K562 (cell line): Measurements from ENCODE around the gene THOC1. TPM values are rescaled to one million over a fixed set of nuclear protein-coding genes. Genes with fewer than 3 reads are reported as not detected.

Experiments
- BRF1 ChIP-seq: IDR thresholded peaks from 3 replicates; pipeline ENCODE4 v1.6.1; 2011; ENCODE audit warnings: borderline replicate concordance, mild to moderate bottlenecking; ENCODE audit not compliant: insufficient read length; ENCODE audit errors: extremely low read depth
- ELF1 ChIP-seq: fragments of 200-800 bp; sonication (Bioruptor generic); IDR thresholded peaks from 2 replicates; pipeline ENCODE4 v1.6.1; 2016; ENCODE audit warnings: missing genetic modification characterization, missing compliant biosample characterization
- ELK1 ChIP-seq: sonication (generic); formaldehyde crosslinking; IDR thresholded peaks from 2 replicates; pipeline ENCODE4 v1.8.1; 2022; ENCODE audit warnings: missing genetic modification reagents
- HOMEZ ChIP-seq: fragments of 250-450 bp; sonication (Bioruptor Pico); IDR thresholded peaks from 2 replicates; pipeline ENCODE4 v1.4.0; 2020; ENCODE audit warnings: mild to moderate bottlenecking, moderate library complexity
- TEAD1 ChIP-seq, 2 experiments: fragments of 450-650 bp in 1 of 2; sonication (generic) in 1 of 2; formaldehyde crosslinking; IDR thresholded peaks; 2 replicates each; pipeline versions ENCODE4 v1.4.0 to v1.8.0; 2020 to 2022; ENCODE audit warnings: mild to moderate bottlenecking in 2 of 2, missing genetic modification reagents in 1 of 2
- ZFP91 ChIP-seq: sonication (generic); formaldehyde crosslinking; IDR thresholded peaks from 2 replicates; pipeline ENCODE4 v1.8.0; 2022; ENCODE audit warnings: mild to moderate bottlenecking, missing genetic modification reagents
- ZHX1 ChIP-seq: fragments of 150-350 bp; conservative IDR thresholded peaks from 2 replicates; pipeline ENCODE4 v1.6.1; 2014; ENCODE audit warnings: low read length
- ZNF561 ChIP-seq: fragments of 450-650 bp; formaldehyde crosslinking; conservative IDR thresholded peaks from 2 replicates; pipeline ENCODE4 v1.4.0; 2020; ENCODE audit warnings: mild to moderate bottlenecking, moderate library complexity
- polyA plus RNA-seq, 8 experiments: library from polyadenylated mRNA; depleted of rRNA in 4 of 8; stranded (reverse) in 5 of 8; unstranded in 3 of 8; fragments of >200 nt; fragmentation: Nextera tagmentation in 2 of 8; fragmentation: Illumina TruSeq in 1 of 8; extraction: Ambion mirVana in 2 of 8; extraction: Trizol in 1 of 8; gene quantifications; 2 replicates each; pipeline versions ENCODE4 v1.2.1 to v1.2.3, GENCODE V29; 2011 to 2014; ENCODE audit warnings: inconsistent platforms in 1 of 8, missing spikeins in 1 of 8
- total RNA-seq, 7 experiments: library from RNA; depleted of rRNA in 6 of 7; stranded (reverse); fragments of >200 nt in 6 of 7; fragmentation: Illumina TruSeq in 2 of 7; extraction: Trizol in 2 of 7; gene quantifications; 2 replicates each; pipeline versions ENCODE4 v1.2.1 to v1.2.3, GENCODE V29; 2011 to 2021; ENCODE audit warnings: low replicate concordance in 1 of 7

Gene THOC1
- total and polyA plus RNA-seq, 9 of the 15 experiments (the other 6 are each of a cell fraction or from before 2014, with no cell fraction given) = 71.1 to 143 (median 107) TPM

- no peak for TF ChIP-seq ZHX1
- no peak for TF ChIP-seq ZFP91 (CRISPR knock-in tag)
- TF ChIP-seq ELK1 (CRISPR knock-in tag) = no peak
- TF ChIP-seq ZNF561 (CRISPR knock-in tag) = no peak
- TF ChIP-seq BRF1 = no peak
- TF ChIP-seq HOMEZ (CRISPR knock-in tag) = no peak
- no peak for TF ChIP-seq ELF1 (tag)
- no peak for TF ChIP-seq TEAD1 (CRISPR knock-in tag; IDR thresholded peaks at IDR 0.05)
Observed at GRCh38 chr18:289026-289425, 21.2 kb upstream of the THOC1 start (continued).
